Upper lobe of right lung (tissue), 1 donor: ENCODE results near the gene HSPB9. TPM values are rescaled to one million over a fixed set of nuclear protein-coding genes. Genes with fewer than 3 reads are reported as not detected.
A peak's percentile ranks its signal among the peaks of the same experiment; 100 is the strongest.

Experiments used
- ATAC-seq: fragments of 200-7000 bp; cut with Tn5 transposase; one replicate; pipeline ENCODE4 v1.9.1; 2020; ENCODE audit warnings: mild to moderate bottlenecking, moderate library complexity
- DNase-seq: peaks from one replicate; pipeline ENCODE4 v3.0.0-alpha.2; 2020
- H3K27ac ChIP-seq: fragments of 200-600 bp; one replicate; pipeline ENCODE4 v1.8.0; 2022
- H3K27me3 ChIP-seq: fragments of 200-600 bp; one replicate; pipeline ENCODE4 v1.8.0; 2022; ENCODE audit warnings: mild to moderate bottlenecking
- H3K36me3 ChIP-seq: fragments of 200-600 bp; one replicate; pipeline ENCODE4 v1.8.0; 2022
- H3K4me1 ChIP-seq: fragments of 200-600 bp; one replicate; pipeline ENCODE4 v1.8.0; 2022
- H3K4me3 ChIP-seq: fragments of 200-600 bp; one replicate; pipeline ENCODE4 v1.8.0; 2022; ENCODE audit warnings: mild to moderate bottlenecking
- H3K9me3 ChIP-seq: fragments of 200-600 bp; one replicate; pipeline ENCODE4 v1.8.0; 2022
- CTCF ChIP-seq: fragments of 200-600 bp; IDR thresholded peaks from one replicate; pipeline ENCODE4 v1.8.0; 2022; ENCODE audit warnings: antibody characterized with exemption
- intact Hi-C: fragments of 100-400 bp; cut with DNase I; formaldehyde crosslinking; loops from one replicate; pipeline ENCODE4 v1.11.0; 2022
- total RNA-seq: library from RNA; stranded (reverse); fragmentation: NEBNext Ultra II Directional; extraction: Animal tissue kit (Norgen Biotek cat#: 25700); gene quantifications from one replicate; pipeline ENCODE4 v1.2.1, GENCODE V29; 2021
- donor health status: DM: no; HTN: yes; CAD: no; lungs with severe emphysema.

The HSPB9 gene
- total RNA-seq, 1 donor from 2014 or later, result not detected

GRCh38 chr17:42090964-42091790 lies 31.4 kb upstream of the HSPB9 start:
- Histone ChIP-seq H3K27me3 (peaks cover 25% of the 10 kb centered on the region), H3K36me3 (no peaks in the 10 kb centered on the region), H3K4me1 (no peaks in the 10 kb centered on the region), H3K4me3 (no peak overlapping the region), H3K27ac (no peak overlapping the region), H3K9me3 (no peaks in the 10 kb centered on the region)
- TF ChIP-seq CTCF, result no peak
- intact Hi-C loops, result no loop called here
- no peak for ATAC-seq
- no peak for DNase-seq

- no peak overlapping the region for H3K27ac ChIP-seq
- H3K27me3 ChIP-seq, result peaks cover 43% of the 10 kb centered on the region
- ATAC-seq (no peak), DNase-seq (no peak)
- TF ChIP-seq CTCF, result no peak
- intact Hi-C loops, result no loop called here
- H3K9me3 ChIP-seq, result no peaks in the 10 kb centered on the region
- no peaks in the 10 kb centered on the region for H3K36me3 ChIP-seq
- peaks cover 1% of the 10 kb centered on the region for H3K4me1 ChIP-seq
- no peak overlapping the region for H3K4me3 ChIP-seq
Observed at GRCh38 chr17:42092939-42093338, 29.7 kb upstream of the HSPB9 start.

- intact Hi-C loops, result no loop called here
- Histone ChIP-seq H3K27ac (no peak overlapping the region), H3K4me3 (no peak overlapping the region), H3K4me1 (peaks cover 4% of the 10 kb centered on the region), H3K27me3 (peaks cover 28% of the 10 kb centered on the region), H3K36me3 (no peaks in the 10 kb centered on the region), H3K9me3 (no peaks in the 10 kb centered on the region)
- TF ChIP-seq CTCF, result no peak
- DNase-seq (no peak), ATAC-seq (no peak)
Observed at GRCh38 chr17:42094375-42095069, 28.1 kb upstream of the HSPB9 start.

GRCh38 chr17:42096360-42097111 lies 26.1 kb upstream of the HSPB9 start:
- Histone ChIP-seq H3K9me3 (no peaks in the 10 kb centered on the region), H3K36me3 (no peaks in the 10 kb centered on the region), H3K27ac (no peak overlapping the region), H3K4me3 (no peak overlapping the region), H3K4me1 (peaks cover 4% of the 10 kb centered on the region), H3K27me3 (peaks cover 27% of the 10 kb centered on the region)
- DNase-seq, result no peak
- no peak for ATAC-seq
- no peak for TF ChIP-seq CTCF
- intact Hi-C loops, result no loop called here

GRCh38 chr17:42097691-42098631 lies 24.6 kb upstream of the HSPB9 start, which contains the start of gene ZNF385C:
Gene ZNF385C, minus strand, starts transcription at chr17:42098473. Its CDS starts 35,417 bp downstream, at chr17:42063056.
- no peak within 1 kb of the TSS for H3K4me3 ChIP-seq
- DNase-seq (no peak), ATAC-seq (peak; percentile 47)
- intact Hi-C loops, result no loop called here
- no peaks in the 10 kb centered on the region for H3K9me3 ChIP-seq
- no peak within 1 kb of the TSS for H3K27ac ChIP-seq
- TF ChIP-seq CTCF, result no peak
- no peaks in the 10 kb centered on the region for H3K36me3 ChIP-seq
- peaks cover 27% of the 10 kb centered on the region for H3K27me3 ChIP-seq
- H3K4me1 ChIP-seq, result peaks cover 4% of the 10 kb centered on the region
